Body of pancreas (tissue), 4 donors: ENCODE measurements around the gene ACTN1. TPM values are rescaled to one million over a fixed set of nuclear protein-coding genes. Genes with fewer than 3 reads are reported as not detected.

ENCODE experiments used
- ATAC-seq: fragments of 150-250 bp; one replicate; pipeline ENCODE4 v1.9.1; 2016
- DNase-seq, 4 donors: peaks; one replicate each; pipeline ENCODE4 v3.0.0-alpha.2; 2019
- H3K27ac ChIP-seq, 4 donors: fragments of 200-600 bp; sonication (generic); 1 replicate in 3 of 4; 2 replicates in 1 of 4; pipeline versions ENCODE4 v1.5.1 to v1.6.1; 2016 to 2019; ENCODE audit warnings: mild to moderate bottlenecking in 1 of 4, mixed read lengths in 1 of 4, moderate library complexity in 1 of 4
- H3K27me3 ChIP-seq, 2 donors: fragments of 200-600 bp; sonication (generic); one replicate each; pipeline ENCODE4 v1.6.0; 2016; ENCODE audit warnings: mild to moderate bottlenecking in 1 of 2
- H3K36me3 ChIP-seq, 2 donors: fragments of 200-600 bp; sonication (generic); replicated peaks in 1 of 2; 2 replicates each; pipeline ENCODE4 v1.5.1; 2016; ENCODE audit warnings: low read depth in 2 of 2; ENCODE audit not compliant: insufficient read depth in 1 of 2
- H3K4me1 ChIP-seq: fragments of 200-600 bp; sonication (generic); one replicate; pipeline ENCODE4 v1.6.0; 2016
- H3K4me3 ChIP-seq, 2 donors: fragments of 200-600 bp; sonication (generic); 1 replicate in 1 of 2; 2 replicates in 1 of 2; pipeline ENCODE4 v1.5.1; 2016 to 2019
- H3K9me3 ChIP-seq, 3 donors: fragments of 200-600 bp; sonication (generic); 1 replicate in 2 of 3; 2 replicates in 1 of 3; pipeline ENCODE4 v1.5.1; 2016
- POLR2A ChIP-seq, 3 donors: fragments of 450-650 bp; IDR thresholded peaks; one replicate each; pipeline ENCODE4 v1.6.1; 2016; ENCODE audit warnings: antibody characterized with exemption in 3 of 3, mild to moderate bottlenecking in 2 of 3
- WGBS, 2 donors: methylation state at CpG; one replicate each; pipeline ENCODE4 v1.1.5; 2017; 5-methylcytosine and 5-hydroxymethylcytosine counted together
- intact Hi-C: fragments of 100-400 bp; cut with DNase I; formaldehyde crosslinking; loops from one replicate; pipeline ENCODE4 v1.15.1; 2023
- total RNA-seq, 2 donors: library from RNA; depleted of rRNA; stranded (reverse); fragments of >200 nt; gene quantifications; one replicate each; pipeline ENCODE4 v1.1.0, GENCODE V29; 2016
- TF ChIP-seq, protein P1 (sequence below), 7 experiments: fragments of 450-650 bp in 4 of 7; fragments of 200-600 bp in 3 of 7; sonication (generic) in 3 of 7; IDR thresholded peaks; one replicate each; pipeline ENCODE4 v1.5.1; 2016 to 2019; ENCODE audit warnings: antibody characterized with exemption in 7 of 7

ACTN1 gene
- total RNA-seq, 2 donors from 2014 or later = 84.8 to 93.6 TPM

DNA sequence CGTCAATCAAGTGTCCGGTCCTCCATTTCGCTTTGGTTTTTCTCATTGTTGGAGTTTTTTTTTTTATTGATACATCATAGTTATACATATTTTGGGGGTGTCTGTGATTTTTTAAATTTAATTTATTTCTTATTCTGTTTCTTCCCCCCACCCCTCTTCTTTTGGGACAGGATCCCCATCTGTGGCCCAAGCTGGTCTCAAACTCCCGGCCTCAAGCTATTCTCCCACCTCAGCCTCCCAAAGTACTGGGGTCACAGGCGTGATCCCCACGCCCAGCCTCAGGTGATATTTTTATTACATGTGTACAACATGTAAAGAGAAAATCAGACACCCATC, 134.9 kb downstream of the ACTN1 start:
- H3K27me3 ChIP-seq = no peaks in the 10 kb centered on the region
- no peak for TF ChIP-seq POLR2A (IDR thresholded peaks at IDR 0.05)
- TF ChIP-seq, protein P1, sequence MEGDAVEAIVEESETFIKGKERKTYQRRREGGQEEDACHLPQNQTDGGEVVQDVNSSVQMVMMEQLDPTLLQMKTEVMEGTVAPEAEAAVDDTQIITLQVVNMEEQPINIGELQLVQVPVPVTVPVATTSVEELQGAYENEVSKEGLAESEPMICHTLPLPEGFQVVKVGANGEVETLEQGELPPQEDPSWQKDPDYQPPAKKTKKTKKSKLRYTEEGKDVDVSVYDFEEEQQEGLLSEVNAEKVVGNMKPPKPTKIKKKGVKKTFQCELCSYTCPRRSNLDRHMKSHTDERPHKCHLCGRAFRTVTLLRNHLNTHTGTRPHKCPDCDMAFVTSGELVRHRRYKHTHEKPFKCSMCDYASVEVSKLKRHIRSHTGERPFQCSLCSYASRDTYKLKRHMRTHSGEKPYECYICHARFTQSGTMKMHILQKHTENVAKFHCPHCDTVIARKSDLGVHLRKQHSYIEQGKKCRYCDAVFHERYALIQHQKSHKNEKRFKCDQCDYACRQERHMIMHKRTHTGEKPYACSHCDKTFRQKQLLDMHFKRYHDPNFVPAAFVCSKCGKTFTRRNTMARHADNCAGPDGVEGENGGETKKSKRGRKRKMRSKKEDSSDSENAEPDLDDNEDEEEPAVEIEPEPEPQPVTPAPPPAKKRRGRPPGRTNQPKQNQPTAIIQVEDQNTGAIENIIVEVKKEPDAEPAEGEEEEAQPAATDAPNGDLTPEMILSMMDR (IDR thresholded peaks at IDR 0.05) = no peak
- H3K9me3 ChIP-seq = no peaks in the 10 kb centered on the region
- intact Hi-C loops = loop anchor here (10.0 kb wide), 1 partner anchor 1009 kb away; no protein-coding TSS in a partner anchor
- ATAC-seq (no peak), DNase-seq (no peak)
- no peak overlapping the region for H3K27ac ChIP-seq
- no peak overlapping the region for H3K4me3 ChIP-seq
- peaks cover 18% of the 10 kb centered on the region for H3K4me1 ChIP-seq
- no peaks in the 10 kb centered on the region for H3K36me3 ChIP-seq
- WGBS, 2 donors = 21% methylated on average over 6 of the region's 6 CpGs

DNA sequence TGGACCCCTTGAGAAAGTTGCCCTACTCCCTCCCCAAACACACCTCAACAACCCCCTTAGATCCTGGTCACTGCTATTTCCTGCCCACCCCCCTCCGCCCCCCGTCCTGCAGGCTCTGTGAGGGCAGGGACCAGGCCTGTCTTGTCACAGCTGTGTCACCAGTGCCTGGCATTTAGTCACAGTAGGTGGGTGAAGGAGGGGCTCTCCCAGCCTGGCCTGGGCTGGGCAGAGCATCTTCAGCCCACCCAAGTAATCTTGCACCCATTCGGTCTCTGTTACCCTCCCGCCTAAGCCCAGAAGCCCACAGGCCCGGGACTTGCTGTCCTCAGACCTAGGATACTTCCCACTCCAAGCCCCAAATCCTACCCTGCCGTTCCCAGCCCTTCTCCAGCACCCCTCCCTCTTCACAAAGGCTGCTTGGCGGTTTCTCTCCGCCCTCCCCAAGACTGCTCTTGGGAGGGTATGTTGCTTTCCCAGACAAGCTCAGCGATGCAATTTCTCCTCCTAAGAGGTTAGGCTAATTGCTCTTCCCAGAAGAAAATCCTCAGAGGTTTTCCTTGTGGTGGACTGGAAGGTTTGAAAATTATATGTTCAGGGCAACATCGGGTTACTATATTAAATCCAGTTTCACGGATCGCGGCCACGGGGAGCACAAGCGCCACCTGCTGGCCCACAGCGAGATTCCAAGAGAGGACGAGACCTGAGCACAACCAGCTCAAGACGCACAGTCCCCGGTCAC, 135.5 kb downstream of the ACTN1 start:
- peaks cover 18% of the 10 kb centered on the region for H3K4me1 ChIP-seq
- H3K36me3 ChIP-seq = no peaks in the 10 kb centered on the region
- no peak overlapping the region for H3K27ac ChIP-seq
- DNase-seq (peak; percentile 79 to 86 (median 82)), ATAC-seq (peak; percentile 92)
- no peaks in the 10 kb centered on the region for H3K9me3 ChIP-seq
- WGBS, 2 donors = 18 to 27% methylated on average over 18 to 19 of the region's 19 CpGs
- H3K27me3 ChIP-seq = no peaks in the 10 kb centered on the region
- TF ChIP-seq, protein P1 (IDR thresholded peaks at IDR 0.05) = peak; percentile 83 to 96 (median 88)
- TF ChIP-seq POLR2A (IDR thresholded peaks at IDR 0.05) = no peak
- no peak overlapping the region for H3K4me3 ChIP-seq
- intact Hi-C loops = loop anchor here (10.0 kb wide), 1 partner anchor 1009 kb away; no protein-coding TSS in a partner anchor

- ATAC-seq (no peak), DNase-seq (no peak)
- Histone ChIP-seq H3K27me3 (no peaks in the 10 kb centered on the region), H3K9me3 (no peaks in the 10 kb centered on the region), H3K27ac (no peak overlapping the region), H3K4me1 (peaks cover 10% of the 10 kb centered on the region), H3K36me3 (no peaks in the 10 kb centered on the region), H3K4me3 (no peak overlapping the region)
- 62 to 82% methylated on average over 4 to 5 of the region's 5 CpGs for WGBS, 2 donors
- TF ChIP-seq, protein P1 (IDR thresholded peaks at IDR 0.05) = no peak
- TF ChIP-seq POLR2A (IDR thresholded peaks at IDR 0.05) = no peak
- intact Hi-C loops = loop anchor here (10.0 kb wide), 1 partner anchor 1007 kb away; no protein-coding TSS in a partner anchor
Measured at GRCh38 chr14:68842298-68842697, 136.8 kb downstream of the ACTN1 start.

GRCh38 chr14:68841016-68841809, 137.9 kb downstream of the ACTN1 start:
- TF ChIP-seq POLR2A (IDR thresholded peaks at IDR 0.05) = no peak
- TF ChIP-seq, protein P1 (IDR thresholded peaks at IDR 0.05) = no peak
- H3K27me3 ChIP-seq = no peaks in the 10 kb centered on the region
- no peak overlapping the region for H3K27ac ChIP-seq
- intact Hi-C loops = loop anchor here (10.0 kb wide), 1 partner anchor 1006 kb away; no protein-coding TSS in a partner anchor
- DNase-seq (no peak), ATAC-seq (no peak)
- no peaks in the 10 kb centered on the region for H3K9me3 ChIP-seq
- H3K4me3 ChIP-seq = no peak overlapping the region
- peaks cover 10% of the 10 kb centered on the region for H3K4me1 ChIP-seq
- no peaks in the 10 kb centered on the region for H3K36me3 ChIP-seq
- WGBS, 2 donors = 49 to 56% methylated on average over 6 of the region's 6 CpGs
